Upper lobe of right lung (tissue), 1 donor: ENCODE results near the gene IL1RAPL1. TPM values are rescaled to one million over a fixed set of nuclear protein-coding genes. Genes with fewer than 3 reads are reported as not detected.

Experiments used
- ATAC-seq: fragments of 200-7000 bp; cut with Tn5 transposase; one replicate; pipeline ENCODE4 v1.9.1; 2020; ENCODE audit warnings: mild to moderate bottlenecking, moderate library complexity
- DNase-seq: peaks from one replicate; pipeline ENCODE4 v3.0.0-alpha.2; 2020
- H3K27ac ChIP-seq: fragments of 200-600 bp; one replicate; pipeline ENCODE4 v1.8.0; 2022
- H3K27me3 ChIP-seq: fragments of 200-600 bp; one replicate; pipeline ENCODE4 v1.8.0; 2022; ENCODE audit warnings: mild to moderate bottlenecking
- H3K36me3 ChIP-seq: fragments of 200-600 bp; one replicate; pipeline ENCODE4 v1.8.0; 2022
- H3K4me1 ChIP-seq: fragments of 200-600 bp; one replicate; pipeline ENCODE4 v1.8.0; 2022
- H3K4me3 ChIP-seq: fragments of 200-600 bp; one replicate; pipeline ENCODE4 v1.8.0; 2022; ENCODE audit warnings: mild to moderate bottlenecking
- H3K9me3 ChIP-seq: fragments of 200-600 bp; one replicate; pipeline ENCODE4 v1.8.0; 2022
- CTCF ChIP-seq: fragments of 200-600 bp; IDR thresholded peaks from one replicate; pipeline ENCODE4 v1.8.0; 2022; ENCODE audit warnings: antibody characterized with exemption
- intact Hi-C: fragments of 100-400 bp; cut with DNase I; formaldehyde crosslinking; loops from one replicate; pipeline ENCODE4 v1.11.0; 2022
- total RNA-seq: library from RNA; stranded (reverse); fragmentation: NEBNext Ultra II Directional; extraction: Animal tissue kit (Norgen Biotek cat#: 25700); gene quantifications from one replicate; pipeline ENCODE4 v1.2.1, GENCODE V29; 2021
- donor health status: DM: no; HTN: yes; CAD: no; lungs with severe emphysema.

Gene IL1RAPL1
- total RNA-seq, 1 donor from 2014 or later, result not detected

- DNase-seq (no peak), ATAC-seq (no peak)
- no peak for TF ChIP-seq CTCF
- Histone ChIP-seq H3K4me1 (no peaks in the 10 kb centered on the region), H3K27me3 (no peaks in the 10 kb centered on the region), H3K4me3 (no peak overlapping the region), H3K9me3 (no peaks in the 10 kb centered on the region), H3K27ac (no peak overlapping the region), H3K36me3 (no peaks in the 10 kb centered on the region)
- intact Hi-C loops, result no loop called here
Observed at GRCh38 chrX:28876901-28877300, 289.7 kb downstream of the IL1RAPL1 start.

- Histone ChIP-seq H3K4me3 (no peak overlapping the region), H3K9me3 (no peaks in the 10 kb centered on the region), H3K4me1 (no peaks in the 10 kb centered on the region), H3K27ac (no peak overlapping the region), H3K27me3 (no peaks in the 10 kb centered on the region), H3K36me3 (no peaks in the 10 kb centered on the region)
- TF ChIP-seq CTCF, result no peak
- DNase-seq (no peak), ATAC-seq (no peak)
- intact Hi-C loops, result no loop called here
Observed at GRCh38 chrX:28880136-28880535, 292.9 kb downstream of the IL1RAPL1 start.

- DNase-seq (no peak), ATAC-seq (no peak)
- Histone ChIP-seq H3K4me1 (no peaks in the 10 kb centered on the region), H3K36me3 (no peaks in the 10 kb centered on the region), H3K4me3 (no peak overlapping the region), H3K27ac (no peak overlapping the region), H3K27me3 (no peaks in the 10 kb centered on the region), H3K9me3 (no peaks in the 10 kb centered on the region)
- no peak for TF ChIP-seq CTCF
- intact Hi-C loops, result no loop called here
Observed at GRCh38 chrX:28884823-28885222, 297.6 kb downstream of the IL1RAPL1 start.

DNA sequence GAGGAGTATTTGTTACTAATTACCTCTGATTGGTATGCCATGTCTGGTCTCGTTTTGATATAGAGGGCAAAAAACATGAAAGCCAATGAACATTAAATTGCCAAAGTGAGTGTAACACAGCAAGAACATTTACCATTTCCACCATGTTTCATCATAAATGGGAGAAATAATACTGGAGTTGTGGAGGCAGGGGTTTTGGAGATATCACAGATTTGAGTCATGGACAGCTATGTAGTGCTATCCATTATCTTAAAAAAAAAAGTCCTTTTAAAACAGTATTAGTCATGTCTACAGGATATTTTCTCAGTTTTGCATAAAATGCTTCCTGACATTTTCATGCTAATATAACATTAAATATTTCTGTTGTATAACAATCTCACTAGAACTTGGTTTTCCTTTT is 301.2 kb downstream of the IL1RAPL1 start:
- TF ChIP-seq CTCF, result no peak
- Histone ChIP-seq H3K4me1 (no peaks in the 10 kb centered on the region), H3K36me3 (no peaks in the 10 kb centered on the region), H3K27ac (no peak overlapping the region), H3K27me3 (no peaks in the 10 kb centered on the region), H3K9me3 (no peaks in the 10 kb centered on the region), H3K4me3 (no peak overlapping the region)
- ATAC-seq (no peak), DNase-seq (no peak)
- intact Hi-C loops, result no loop called here

- H3K27ac ChIP-seq, result no peak overlapping the region
- no peak for DNase-seq
- no peaks in the 10 kb centered on the region for H3K27me3 ChIP-seq
- H3K36me3 ChIP-seq, result no peaks in the 10 kb centered on the region
- H3K4me3 ChIP-seq, result no peak overlapping the region
- no peaks in the 10 kb centered on the region for H3K9me3 ChIP-seq
- intact Hi-C loops, result no loop called here
- TF ChIP-seq CTCF, result no peak
- no peak for ATAC-seq
- no peaks in the 10 kb centered on the region for H3K4me1 ChIP-seq
Observed at GRCh38 chrX:28889591-28890090, 302.4 kb downstream of the IL1RAPL1 start.

- no peak for ATAC-seq
- DNase-seq, result no peak
- H3K27ac ChIP-seq, result no peak overlapping the region
- no peaks in the 10 kb centered on the region for H3K4me1 ChIP-seq
- intact Hi-C loops, result no loop called here
- no peak overlapping the region for H3K4me3 ChIP-seq
- H3K27me3 ChIP-seq, result no peaks in the 10 kb centered on the region
- no peaks in the 10 kb centered on the region for H3K36me3 ChIP-seq
- no peaks in the 10 kb centered on the region for H3K9me3 ChIP-seq
- TF ChIP-seq CTCF, result no peak
Observed at GRCh38 chrX:28901637-28902036, 314.4 kb downstream of the IL1RAPL1 start.
